Stimulated activated CD4-positive, alpha-beta T cell treated with anti-CD3 and anti-CD28 coated beads, TNF-alpha, amount 100 ng/mL, for 24 hours (primary cell): Measurements from ENCODE around the gene HSPA4.
"Not testable (repeated sequence)": the region's sequence is repeated elsewhere in the genome, so short reads cannot be mapped to it uniquely, and the experiment has no call there.

Source experiments
- DNase-seq, 3 experiments: peaks; one replicate each; pipeline ENCODE4 v3.0.0-alpha.2; 2020; ENCODE audit warnings: low read depth in 3 of 3

Gene HSPA4

GRCh38 chr5:133051542-133052316 lies at the start of gene HSPA4:
TSS of gene HSPA4 (plus strand) at chr5:133052013. CDS start at chr5:133052251, 238 bp downstream.
- peak; percentile 93 to 96 (median 96) for DNase-seq

- no peak for DNase-seq
These were observed 45.2 kb upstream of the HSPA4 start for GRCh38 chr5:133006653-133007052.

GRCh38 chr5:133008455-133008854 lies 43.4 kb upstream of the HSPA4 start:
- DNase-seq: not testable (repeated sequence)

- DNase-seq: no peak
These were observed 36.3 kb upstream of the HSPA4 start for GRCh38 chr5:133015466-133015865.

- no peak for DNase-seq
These were observed 33.8 kb upstream of the HSPA4 start for GRCh38 chr5:133017964-133018363.

- DNase-seq: not testable (repeated sequence)
These were observed 32.3 kb upstream of the HSPA4 start for GRCh38 chr5:133019471-133019870.

- peak; percentile 84 to 92 (median 88) for DNase-seq
These were observed 25.8 kb upstream of the HSPA4 start, which contains the start of gene ZCCHC10 for GRCh38 chr5:133025804-133026663. TSS of gene ZCCHC10 (minus strand) at chr5:133026549. CDS start at chr5:133026537, 12 bp downstream.

GRCh38 chr5:133026664-133027153 lies 25.1 kb upstream of the HSPA4 start:
- no peak for DNase-seq

- no peak for DNase-seq
These were observed 22.4 kb upstream of the HSPA4 start for GRCh38 chr5:133029416-133029815.

GRCh38 chr5:133030343-133031005 lies 21.3 kb upstream of the HSPA4 start:
- no peak for DNase-seq

GRCh38 chr5:133032852-133033742 lies 18.7 kb upstream of the HSPA4 start:
- DNase-seq: no peak

GRCh38 chr5:133034064-133034463 lies 17.7 kb upstream of the HSPA4 start:
- no peak for DNase-seq

GRCh38 chr5:133035224-133035623 lies 16.6 kb upstream of the HSPA4 start:
- no peak for DNase-seq

GRCh38 chr5:133036677-133037076 lies 15.1 kb upstream of the HSPA4 start:
- not testable (repeated sequence) for DNase-seq

- DNase-seq: no peak
These were observed 10.5 kb upstream of the HSPA4 start for GRCh38 chr5:133041157-133041784.

- no peak for DNase-seq
These were observed 9.9 kb upstream of the HSPA4 start for GRCh38 chr5:133041910-133042309.

- not testable (repeated sequence) for DNase-seq
These were observed 5.3 kb upstream of the HSPA4 start for GRCh38 chr5:133046560-133046959.

- DNase-seq: no peak
These were observed 4.4 kb upstream of the HSPA4 start for GRCh38 chr5:133047404-133047803.

- no peak for DNase-seq
These were observed 2.7 kb upstream of the HSPA4 start for GRCh38 chr5:133048993-133049725.

GRCh38 chr5:133049726-133050048 lies 2.1 kb upstream of the HSPA4 start:
- no peak for DNase-seq
